NCI-H524 treated with DMSO at 0.1 percent for 48 hours (cell line): Measurements from ENCODE around the gene CCDC82.
"Not testable (repeated sequence)": the region's sequence is repeated elsewhere in the genome, so short reads cannot be mapped to it uniquely, and the experiment has no call there.

Experiments
- DNase-seq: peaks from one replicate; lab custom pipeline; 2025; lab: John Stamatoyannopoulos, UW

CCDC82 gene

DNA sequence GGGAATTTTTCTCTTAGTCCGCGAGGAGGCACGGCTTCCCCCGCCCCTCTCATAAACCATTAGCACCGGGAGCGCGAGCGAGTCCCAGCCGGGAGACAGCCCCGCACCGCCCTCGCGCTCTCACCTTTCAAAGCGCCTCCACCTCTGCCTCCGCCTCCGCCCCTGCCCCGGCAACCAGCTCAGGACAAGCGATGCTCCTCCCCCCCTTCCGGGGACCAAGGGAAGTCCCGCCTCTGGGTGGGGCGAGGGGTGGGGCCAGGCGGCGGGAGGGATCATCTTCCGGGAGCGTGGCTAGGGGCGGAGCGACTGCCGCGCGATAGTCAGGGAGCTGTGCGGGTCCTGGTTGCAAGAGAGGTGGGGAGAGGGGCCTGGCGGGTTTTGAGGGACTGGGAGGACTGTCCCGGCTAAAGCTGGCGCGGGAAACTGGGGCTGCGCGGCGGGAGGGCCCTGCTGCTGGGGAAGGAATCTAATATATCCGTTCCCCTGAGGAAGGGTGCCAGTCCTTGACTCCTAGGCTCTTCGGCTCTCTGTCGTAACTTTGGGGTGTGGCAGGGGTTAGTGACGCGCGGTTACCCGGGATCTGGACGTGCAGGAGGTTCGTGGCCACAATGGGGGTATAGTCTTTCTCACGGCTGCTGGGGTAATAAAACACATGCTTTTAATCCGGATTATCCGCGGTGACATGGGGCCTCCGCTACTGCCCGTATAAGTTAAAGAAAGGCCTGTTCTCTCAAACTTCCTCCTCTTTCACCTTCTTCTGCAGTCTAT, at the start of gene CCDC82, which contains the start of gene JRKL:
CCDC82 (minus strand) TSS at position 193 of the 768 bp plus-strand sequence. CDS start 5,165 bp downstream, outside the sequence.
JRKL (plus strand) TSS at position 294 of the 768 bp plus-strand sequence. CDS start 637 bp downstream, outside the sequence.
- DNase-seq, result peak; percentile 71

GRCh38 chr11:96432654-96433053, 42.9 kb upstream of the CCDC82 start:
- DNase-seq, result not testable (repeated sequence)

DNA sequence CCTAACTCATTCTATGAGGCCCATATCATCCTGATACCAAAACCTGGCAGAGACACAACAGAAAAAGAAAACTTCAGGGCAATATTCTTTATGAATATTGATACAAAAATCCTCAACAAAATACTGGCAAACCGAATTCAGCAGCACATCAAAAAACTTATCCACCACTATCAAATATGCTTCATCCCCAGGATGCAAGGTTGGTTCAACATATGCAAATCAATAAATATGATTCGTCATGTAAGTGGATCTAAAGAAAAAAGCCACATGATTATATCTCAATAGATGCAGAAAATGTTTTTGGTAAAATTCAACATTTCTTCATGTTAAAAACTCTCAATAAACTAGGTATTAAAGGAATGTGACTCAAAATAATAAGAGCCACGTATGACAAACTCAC, 41.0 kb upstream of the CCDC82 start:
- no peak for DNase-seq

- no peak for DNase-seq
Observed at GRCh38 chr11:96424693-96425092, 35.0 kb upstream of the CCDC82 start.

GRCh38 chr11:96413408-96413807, 23.7 kb upstream of the CCDC82 start:
- DNase-seq, result no peak

GRCh38 chr11:96412761-96413381, 23.2 kb upstream of the CCDC82 start:
- DNase-seq, result no peak

GRCh38 chr11:96411412-96411811, 21.7 kb upstream of the CCDC82 start:
- not testable (repeated sequence) for DNase-seq

GRCh38 chr11:96400697-96401096, 11.0 kb upstream of the CCDC82 start:
- DNase-seq, result no peak

DNA sequence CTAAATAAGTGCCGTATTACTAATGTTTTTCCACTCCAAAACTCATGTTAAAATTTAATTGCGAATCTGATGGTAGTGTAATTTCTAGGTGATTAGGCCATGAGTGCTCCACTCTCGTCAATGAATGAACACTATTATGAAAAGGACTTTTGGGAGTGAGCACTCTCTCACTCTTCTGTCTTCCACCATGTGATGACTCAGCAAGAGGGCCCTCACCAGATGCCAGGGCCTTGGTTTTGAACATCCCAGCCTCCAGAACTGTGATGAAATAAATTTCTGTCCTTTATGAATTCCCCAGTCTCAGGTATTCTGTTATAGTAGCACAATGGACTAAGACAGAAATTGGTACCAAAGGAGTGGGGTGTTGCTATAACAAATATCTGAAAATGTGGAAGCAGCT, 8.2 kb upstream of the CCDC82 start:
- DNase-seq, result no peak

GRCh38 chr11:96396637-96397036, 6.9 kb upstream of the CCDC82 start:
- DNase-seq, result no peak

GRCh38 chr11:96394773-96395172, 5.1 kb upstream of the CCDC82 start:
- DNase-seq, result no peak

DNA sequence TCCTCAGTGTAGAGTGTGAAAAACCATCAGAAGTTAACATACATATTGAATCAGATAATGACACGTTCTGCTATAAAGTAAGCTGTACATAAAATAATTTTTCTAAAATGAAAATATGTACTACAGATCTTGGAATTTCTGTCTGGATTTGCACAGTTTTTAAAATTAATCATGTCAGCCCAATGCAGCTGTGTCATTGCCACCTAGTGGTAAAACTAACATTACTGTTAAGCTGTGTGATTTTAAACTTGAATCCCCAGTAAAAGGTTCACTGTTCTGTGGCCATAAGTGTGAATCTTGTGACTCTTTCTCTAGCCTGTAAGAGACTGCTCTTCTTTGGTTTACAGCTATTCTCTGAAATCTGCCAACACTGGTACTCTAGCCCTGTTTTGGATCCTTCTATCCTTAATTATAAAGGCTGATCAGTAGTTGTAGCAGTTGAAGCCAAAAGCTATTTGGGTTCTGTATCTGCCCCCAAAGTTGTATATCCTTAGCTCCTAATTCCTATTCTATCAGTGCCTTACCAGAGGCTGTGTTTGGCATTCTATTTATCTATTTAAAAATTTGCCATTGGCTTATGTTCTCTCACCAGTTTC, 4.1 kb upstream of the CCDC82 start:
- DNase-seq, result no peak

GRCh38 chr11:96391698-96392307, 2.1 kb upstream of the CCDC82 start:
- no peak for DNase-seq

DNA sequence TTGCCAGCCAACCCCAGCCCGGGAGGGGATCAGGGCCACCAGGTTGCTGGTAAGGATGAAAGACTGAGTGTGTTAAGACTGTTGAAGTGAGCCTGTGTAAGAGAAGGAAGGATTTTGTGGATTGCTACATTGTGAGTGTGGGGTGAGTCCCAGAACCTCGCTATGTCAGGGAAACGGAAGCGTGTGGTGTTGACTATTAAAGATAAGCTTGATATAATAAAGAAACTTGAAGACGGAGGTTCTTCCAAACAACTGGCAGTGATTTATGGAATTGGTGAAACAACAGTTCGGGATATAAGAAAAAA, 728 bp upstream of the CCDC82 start:
- no peak for DNase-seq

DNA sequence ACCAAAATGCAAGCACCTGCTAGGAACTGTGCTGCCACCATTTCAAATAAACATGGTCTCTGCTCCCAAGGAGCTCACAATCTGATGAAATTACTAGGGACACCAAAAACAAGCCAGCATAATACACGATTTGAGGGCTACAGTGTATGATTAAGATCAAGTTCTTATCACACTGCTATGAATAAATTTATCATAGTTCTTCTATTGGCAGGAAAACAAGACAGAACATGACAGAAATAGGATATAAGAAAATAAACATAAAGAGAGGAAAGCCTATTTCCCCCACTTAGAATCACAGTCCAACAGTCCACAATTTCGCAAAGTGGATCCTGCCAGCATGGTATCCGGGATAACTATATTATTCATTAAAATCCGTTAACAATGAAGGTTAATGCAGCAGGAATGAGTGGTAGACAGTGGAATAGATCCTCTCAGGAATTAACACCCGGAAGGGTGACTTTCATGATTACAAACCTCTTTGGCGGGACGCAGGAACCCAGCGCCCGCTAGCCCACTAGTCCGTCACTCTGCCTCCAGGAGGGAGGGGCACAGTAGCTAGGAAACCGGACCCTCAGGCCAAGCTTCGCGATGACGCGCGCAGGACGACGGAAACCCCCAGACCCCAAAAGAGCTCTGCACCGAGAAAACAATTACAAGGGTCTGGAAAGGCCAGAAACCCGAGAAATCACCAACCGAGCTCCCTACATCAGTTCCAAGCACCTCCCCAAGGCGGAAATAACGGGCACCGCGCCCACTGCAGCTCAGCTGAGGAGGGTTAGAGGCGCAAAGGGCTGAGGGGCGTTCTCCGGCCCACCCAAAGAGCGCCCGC, 607 bp downstream of the CCDC82 start:
- DNase-seq, result no peak

DNA sequence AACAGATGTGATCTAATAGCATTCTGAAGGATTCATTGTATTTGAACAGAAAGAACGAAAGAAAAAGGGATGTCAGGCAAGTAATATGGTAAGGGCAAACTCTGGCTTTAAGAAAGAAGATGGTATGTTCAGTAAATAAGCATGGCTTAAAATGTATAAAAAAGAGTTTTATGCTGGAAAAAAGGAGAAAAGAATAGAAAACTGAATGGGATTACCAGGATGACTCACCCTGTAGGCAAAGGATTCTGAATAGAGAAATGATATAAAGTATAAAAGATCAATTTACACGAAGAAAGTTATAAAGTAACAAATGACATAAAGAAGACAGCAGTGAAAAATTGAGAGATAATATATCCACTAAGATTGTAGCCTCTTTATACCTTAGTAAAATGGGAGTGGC, 4.5 kb downstream of the CCDC82 start:
- no peak for DNase-seq

DNA sequence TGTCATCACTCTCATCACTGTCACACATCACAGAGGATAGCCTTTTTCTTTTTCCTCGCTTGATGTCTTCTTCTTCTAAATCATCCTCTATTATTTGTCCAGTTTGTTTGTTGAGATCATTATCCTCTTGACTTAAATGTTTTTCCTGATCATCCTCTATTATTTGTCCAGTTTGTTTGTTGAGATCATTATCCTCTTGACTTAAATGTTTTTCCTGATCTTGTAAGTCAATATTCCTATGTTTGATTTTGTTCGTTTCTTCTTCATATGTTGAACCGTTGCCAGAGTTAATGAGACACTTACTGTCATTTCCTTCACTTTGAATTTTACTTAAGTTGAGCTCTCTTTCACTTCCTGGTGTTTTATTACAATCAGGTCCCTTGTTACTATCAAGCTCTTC, 5.6 kb downstream of the CCDC82 start:
- no peak for DNase-seq

- DNase-seq, result no peak
Observed at GRCh38 chr11:96376796-96377195, 12.9 kb downstream of the CCDC82 start.

- no peak for DNase-seq
Observed at GRCh38 chr11:96373826-96374225, 15.9 kb downstream of the CCDC82 start.

- no peak for DNase-seq
Observed at GRCh38 chr11:96367342-96367741, 22.4 kb downstream of the CCDC82 start.

DNA sequence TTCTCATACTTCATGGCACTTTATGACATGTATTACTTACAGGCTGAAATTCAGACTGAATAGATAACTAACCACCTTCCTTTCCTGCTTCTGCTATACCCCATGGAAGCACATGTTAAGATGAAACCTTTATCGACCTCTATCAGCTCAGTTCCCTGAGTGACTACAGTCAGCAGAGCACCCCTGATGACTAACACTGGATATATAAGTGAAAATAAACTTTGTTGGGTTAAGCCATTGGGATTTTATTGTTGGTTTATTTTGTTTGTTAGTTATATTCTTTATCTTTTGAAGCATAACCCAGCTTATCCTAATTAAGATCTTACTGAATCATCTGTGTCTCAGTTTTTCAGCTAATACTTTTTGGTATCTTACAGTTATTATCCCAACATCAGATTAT, 23.7 kb downstream of the CCDC82 start:
- no peak for DNase-seq

GRCh38 chr11:96365493-96365892, 24.2 kb downstream of the CCDC82 start:
- no peak for DNase-seq
